Hepatocyte (in vitro differentiated cells): Measurements from ENCODE around the gene CDYL.

Experiments
- CTCF ChIP-seq: fragments of 200-600 bp; sonication (generic); IDR thresholded peaks from 2 replicates; pipeline ENCODE4 v1.5.1; 2016; ENCODE audit warnings: antibody characterized with exemption, mild to moderate bottlenecking; ENCODE audit not compliant: poor library complexity
- EZH2 ChIP-seq: fragments of 200-600 bp; sonication (generic); IDR thresholded peaks from 2 replicates; pipeline ENCODE4 v1.6.1; 2016; ENCODE audit warnings: antibody characterized with exemption, mild to moderate bottlenecking, borderline replicate concordance
- EZH2phosphoT487 ChIP-seq: fragments of 200-600 bp; sonication (generic); IDR thresholded peaks from one replicate; pipeline ENCODE4 v1.6.1; 2018; ENCODE audit warnings: antibody characterized with exemption, mild to moderate bottlenecking, low read depth, moderate library complexity; ENCODE audit not compliant: unreplicated experiment, severe bottlenecking

- TF ChIP-seq CTCF = no peak
- no peak for TF ChIP-seq EZH2phosphoT487
- no peak for TF ChIP-seq EZH2
These were observed 189.6 kb downstream of the CDYL start for GRCh38 chr6:4965562-4966389.
